Endometrium (tissue), 2 donors: Measurements from ENCODE around the gene GATA3.

ENCODE experiments used
- FAIRE-seq: peaks from 2 replicates; lab custom pipeline; 2012; peaks lifted over from hg19 to GRCh38; lab: Jason Lieb, UNC
- donor health status: control.
- donor health status: control.

Gene GATA3

GRCh38 chr10:8102708-8103401 is 48.4 kb downstream of the GATA3 start:
- FAIRE-seq = no peak

GRCh38 chr10:8103543-8103942 is 49.1 kb downstream of the GATA3 start:
- FAIRE-seq = no peak

- FAIRE-seq = no peak
Measured at GRCh38 chr10:8104005-8104404, 49.5 kb downstream of the GATA3 start.

- no peak for FAIRE-seq
Measured at GRCh38 chr10:8104721-8105120, 50.2 kb downstream of the GATA3 start.

- FAIRE-seq = no peak
Measured at GRCh38 chr10:8105932-8106331, 51.4 kb downstream of the GATA3 start.

GRCh38 chr10:8112230-8112905 is 57.9 kb downstream of the GATA3 start:
- FAIRE-seq = no peak

GRCh38 chr10:8112942-8113442 is 58.5 kb downstream of the GATA3 start:
- no peak for FAIRE-seq

- FAIRE-seq = no peak
Measured at GRCh38 chr10:8113616-8114015, 59.1 kb downstream of the GATA3 start.

GRCh38 chr10:8114741-8115617 is 60.5 kb downstream of the GATA3 start:
- no peak for FAIRE-seq

- FAIRE-seq = no peak
Measured at GRCh38 chr10:8115618-8115980, 61.1 kb downstream of the GATA3 start.

GRCh38 chr10:8116474-8116873 is 62.0 kb downstream of the GATA3 start:
- no peak for FAIRE-seq

- no peak for FAIRE-seq
Measured at GRCh38 chr10:8116926-8117493, 62.5 kb downstream of the GATA3 start.

GRCh38 chr10:8121201-8121890 is 66.9 kb downstream of the GATA3 start:
- no peak for FAIRE-seq

GRCh38 chr10:8122611-8123369 is 68.3 kb downstream of the GATA3 start:
- no peak for FAIRE-seq

- FAIRE-seq = no peak
Measured at GRCh38 chr10:8124436-8124835, 69.9 kb downstream of the GATA3 start.
